ENCODE measurements around the gene IAH1. TPM values are rescaled to one million over a fixed set of nuclear protein-coding genes. Genes with fewer than 3 reads are reported as not detected.

The IAH1 gene
- total and polyA plus RNA-seq, 10 of the 15 experiments (the other 5 are each of a cell fraction or from before 2014, with no cell fraction given): 57.4 to 125 (median 75.8) TPM

DNA sequence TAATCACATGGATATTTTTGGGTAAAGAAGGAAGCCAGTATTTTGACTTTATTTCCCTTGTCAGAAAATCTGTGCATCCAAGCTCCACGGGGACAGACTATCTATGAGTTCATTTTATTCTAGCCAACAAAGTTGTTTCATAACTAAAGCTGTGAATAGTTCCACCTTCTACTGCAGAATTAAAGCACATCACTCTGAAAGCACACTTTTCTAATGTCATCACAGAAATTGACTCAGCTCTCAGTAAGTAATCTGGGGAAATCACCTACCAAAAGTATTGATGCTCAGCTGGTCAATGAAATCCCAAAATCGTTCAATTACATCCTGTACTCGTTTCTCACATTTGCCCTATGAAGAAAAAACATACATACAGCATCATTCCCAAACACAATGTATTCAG, 19.1 kb downstream of the IAH1 start:
- TF ChIP-seq, protein P1, sequence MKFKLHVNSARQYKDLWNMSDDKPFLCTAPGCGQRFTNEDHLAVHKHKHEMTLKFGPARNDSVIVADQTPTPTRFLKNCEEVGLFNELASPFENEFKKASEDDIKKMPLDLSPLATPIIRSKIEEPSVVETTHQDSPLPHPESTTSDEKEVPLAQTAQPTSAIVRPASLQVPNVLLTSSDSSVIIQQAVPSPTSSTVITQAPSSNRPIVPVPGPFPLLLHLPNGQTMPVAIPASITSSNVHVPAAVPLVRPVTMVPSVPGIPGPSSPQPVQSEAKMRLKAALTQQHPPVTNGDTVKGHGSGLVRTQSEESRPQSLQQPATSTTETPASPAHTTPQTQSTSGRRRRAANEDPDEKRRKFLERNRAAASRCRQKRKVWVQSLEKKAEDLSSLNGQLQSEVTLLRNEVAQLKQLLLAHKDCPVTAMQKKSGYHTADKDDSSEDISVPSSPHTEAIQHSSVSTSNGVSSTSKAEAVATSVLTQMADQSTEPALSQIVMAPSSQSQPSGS (IDR thresholded peaks at IDR 0.05; ENCODE audit: low read length): peak; percentile 17; the same call in 1 of the 2 replicates
- TF ChIP-seq GABPA (IDR thresholded peaks at IDR 0.05; ENCODE audit: low read depth): no peak
- peaks cover 26 to 45% of the 10 kb centered on the region in 2 experiments for H3K36me3 ChIP-seq (ENCODE audit: control insufficient read depth in 2 of 2, insufficient read depth in 2 of 2, low read length in 1 of 2)
- H2AFZ ChIP-seq (ENCODE audit: control insufficient read depth, low read depth, low read length): no peak overlapping the region
- BruUV-seq (replicated peaks): no TSS peak
- ChIA-PET SMC1A (ENCODE audit: uncharacterized antibody, unreplicated experiment) (interaction anchor here (1.1 kb wide), 1 partner anchor 10 kb away, joined by 3 read pairs; no protein-coding TSS in a partner anchor), RAD21 (ENCODE audit: unreplicated experiment) (no interaction called here), POLR2A (no interaction called here), CTCF (no interaction called here)
- WGBS (ENCODE audit: insufficient coverage, insufficient replicate concordance, low lambda C conversion rate, missing lambda C conversion rate): 1% methylated on average over 3 of the region's 3 CpGs
- no peaks in the 10 kb centered on the region for H3K27me3 ChIP-seq (replicated peaks in 1 of 2; ENCODE audit: control insufficient read depth in 2 of 2, insufficient read depth in 2 of 2, low read length in 1 of 2)
- no peaks in the 10 kb centered on the region for H4K20me1 ChIP-seq (ENCODE audit: control insufficient read depth, insufficient read depth)
- intact Hi-C loops (cut with micrococcal nuclease; ENCODE audit: unreplicated experiment): no loop called here
- H3K4me3 ChIP-seq: no peak overlapping the region
- in situ Hi-C loops (cut with MboI): no loop called here
- no peak overlapping the region for H3K9ac ChIP-seq (ENCODE audit: control insufficient read depth, insufficient read depth, low read length)
- no peaks in the 10 kb centered on the region for H3K79me2 ChIP-seq (ENCODE audit: control insufficient read depth, insufficient read depth, low read length)
- H3K4me2 ChIP-seq (ENCODE audit: control insufficient read depth, insufficient read depth): no peak overlapping the region
- DNase-seq (ENCODE audit: low read depth, low spot score): no peak
- no peak overlapping the region for H3K27ac ChIP-seq (ENCODE audit: control insufficient read depth, insufficient read depth)
- no peaks in the 10 kb centered on the region for H3K9me3 ChIP-seq (replicated peaks; ENCODE audit: control insufficient read depth, insufficient read depth, low read length)
- no peak for FAIRE-seq
- ATAC-seq: no peak
- H3K4me1 ChIP-seq (ENCODE audit: control insufficient read depth, insufficient read depth, low read length): no peaks in the 10 kb centered on the region

DNA sequence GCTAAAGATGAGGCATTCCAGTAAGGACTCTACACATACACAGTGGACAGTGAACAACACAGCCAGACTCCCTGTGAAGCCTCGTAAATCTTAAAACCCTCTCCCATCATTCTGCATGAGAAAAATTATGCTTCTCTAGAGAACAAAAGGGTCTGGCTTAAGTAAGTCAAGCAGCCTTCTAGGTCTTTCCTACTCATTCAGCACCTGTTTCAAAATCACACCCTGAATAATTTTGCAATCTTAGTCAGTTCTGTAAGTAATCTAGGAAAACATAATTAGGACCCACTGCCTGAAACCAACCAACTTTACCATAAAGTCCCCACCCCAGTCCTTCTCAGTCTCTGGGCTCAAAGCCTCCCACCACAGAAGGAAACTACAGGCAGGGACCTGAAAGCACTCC, 19.7 kb downstream of the IAH1 start:
- DNase-seq (ENCODE audit: low read depth, low spot score) (no peak), ATAC-seq (no peak), FAIRE-seq (no peak)
- Histone ChIP-seq H3K4me2 (ENCODE audit: control insufficient read depth, insufficient read depth) (no peak overlapping the region), H2AFZ (ENCODE audit: control insufficient read depth, low read depth, low read length) (no peak overlapping the region), H3K79me2 (ENCODE audit: control insufficient read depth, insufficient read depth, low read length) (no peaks in the 10 kb centered on the region), H3K36me3 (ENCODE audit: control insufficient read depth in 2 of 2, insufficient read depth in 2 of 2, low read length in 1 of 2) (peaks cover 26 to 42% of the 10 kb centered on the region in 2 experiments), H3K27me3 (replicated peaks in 1 of 2; ENCODE audit: control insufficient read depth in 2 of 2, insufficient read depth in 2 of 2, low read length in 1 of 2) (no peaks in the 10 kb centered on the region), H3K9me3 (replicated peaks; ENCODE audit: control insufficient read depth, insufficient read depth, low read length) (no peaks in the 10 kb centered on the region), H4K20me1 (ENCODE audit: control insufficient read depth, insufficient read depth) (no peaks in the 10 kb centered on the region), H3K4me3 (no peak overlapping the region), H3K4me1 (ENCODE audit: control insufficient read depth, insufficient read depth, low read length) (no peaks in the 10 kb centered on the region), H3K9ac (ENCODE audit: control insufficient read depth, insufficient read depth, low read length) (no peak overlapping the region), H3K27ac (ENCODE audit: control insufficient read depth, insufficient read depth) (no peak overlapping the region)
- BruUV-seq (replicated peaks): no TSS peak
- no peak for TF ChIP-seq SMAD5 (IDR thresholded peaks at IDR 0.05; ENCODE audit: low read depth)
- no peak for TF ChIP-seq MXI1 (IDR thresholded peaks at IDR 0.05; ENCODE audit: low read depth, low read length)
- TF ChIP-seq ZNF207 (IDR thresholded peaks at IDR 0.05; ENCODE audit: borderline replicate concordance): no peak
- TF ChIP-seq, protein P2, sequence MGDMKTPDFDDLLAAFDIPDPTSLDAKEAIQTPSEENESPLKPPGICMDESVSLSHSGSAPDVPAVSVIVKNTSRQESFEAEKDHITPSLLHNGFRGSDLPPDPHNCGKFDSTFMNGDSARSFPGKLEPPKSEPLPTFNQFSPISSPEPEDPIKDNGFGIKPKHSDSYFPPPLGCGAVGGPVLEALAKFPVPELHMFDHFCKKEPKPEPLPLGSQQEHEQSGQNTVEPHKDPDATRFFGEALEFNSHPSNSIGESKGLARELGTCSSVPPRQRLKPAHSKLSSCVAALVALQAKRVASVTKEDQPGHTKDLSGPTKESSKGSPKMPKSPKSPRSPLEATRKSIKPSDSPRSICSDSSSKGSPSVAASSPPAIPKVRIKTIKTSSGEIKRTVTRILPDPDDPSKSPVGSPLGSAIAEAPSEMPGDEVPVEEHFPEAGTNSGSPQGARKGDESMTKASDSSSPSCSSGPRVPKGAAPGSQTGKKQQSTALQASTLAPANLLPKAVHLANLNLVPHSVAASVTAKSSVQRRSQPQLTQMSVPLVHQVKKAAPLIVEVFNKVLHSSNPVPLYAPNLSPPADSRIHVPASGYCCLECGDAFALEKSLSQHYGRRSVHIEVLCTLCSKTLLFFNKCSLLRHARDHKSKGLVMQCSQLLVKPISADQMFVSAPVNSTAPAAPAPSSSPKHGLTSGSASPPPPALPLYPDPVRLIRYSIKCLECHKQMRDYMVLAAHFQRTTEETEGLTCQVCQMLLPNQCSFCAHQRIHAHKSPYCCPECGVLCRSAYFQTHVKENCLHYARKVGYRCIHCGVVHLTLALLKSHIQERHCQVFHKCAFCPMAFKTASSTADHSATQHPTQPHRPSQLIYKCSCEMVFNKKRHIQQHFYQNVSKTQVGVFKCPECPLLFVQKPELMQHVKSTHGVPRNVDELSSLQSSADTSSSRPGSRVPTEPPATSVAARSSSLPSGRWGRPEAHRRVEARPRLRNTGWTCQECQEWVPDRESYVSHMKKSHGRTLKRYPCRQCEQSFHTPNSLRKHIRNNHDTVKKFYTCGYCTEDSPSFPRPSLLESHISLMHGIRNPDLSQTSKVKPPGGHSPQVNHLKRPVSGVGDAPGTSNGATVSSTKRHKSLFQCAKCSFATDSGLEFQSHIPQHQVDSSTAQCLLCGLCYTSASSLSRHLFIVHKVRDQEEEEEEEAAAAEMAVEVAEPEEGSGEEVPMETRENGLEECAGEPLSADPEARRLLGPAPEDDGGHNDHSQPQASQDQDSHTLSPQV (IDR thresholded peaks at IDR 0.05): no peak
- TF ChIP-seq, protein P3, sequence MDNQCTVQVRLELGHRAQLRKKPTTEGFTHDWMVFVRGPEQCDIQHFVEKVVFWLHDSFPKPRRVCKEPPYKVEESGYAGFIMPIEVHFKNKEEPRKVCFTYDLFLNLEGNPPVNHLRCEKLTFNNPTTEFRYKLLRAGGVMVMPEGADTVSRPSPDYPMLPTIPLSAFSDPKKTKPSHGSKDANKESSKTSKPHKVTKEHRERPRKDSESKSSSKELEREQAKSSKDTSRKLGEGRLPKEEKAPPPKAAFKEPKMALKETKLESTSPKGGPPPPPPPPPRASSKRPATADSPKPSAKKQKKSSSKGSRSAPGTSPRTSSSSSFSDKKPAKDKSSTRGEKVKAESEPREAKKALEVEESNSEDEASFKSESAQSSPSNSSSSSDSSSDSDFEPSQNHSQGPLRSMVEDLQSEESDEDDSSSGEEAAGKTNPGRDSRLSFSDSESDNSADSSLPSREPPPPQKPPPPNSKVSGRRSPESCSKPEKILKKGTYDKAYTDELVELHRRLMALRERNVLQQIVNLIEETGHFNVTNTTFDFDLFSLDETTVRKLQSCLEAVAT (IDR thresholded peaks at IDR 0.05): no peak
- SMC1A ChIA-PET (ENCODE audit: uncharacterized antibody, unreplicated experiment): no interaction called here
- 59% methylated on average over 1 of the region's 1 CpG for WGBS (ENCODE audit: insufficient coverage, insufficient replicate concordance, low lambda C conversion rate, missing lambda C conversion rate)
- POLR2A ChIA-PET: no interaction called here
- CTCF ChIA-PET: no interaction called here
- intact Hi-C loops (cut with micrococcal nuclease; ENCODE audit: unreplicated experiment) (no loop called here), in situ Hi-C loops (cut with MboI) (no loop called here)
- RAD21 ChIA-PET (ENCODE audit: unreplicated experiment): interaction anchor here (0.6 kb wide), 1 partner anchor 126 kb away, joined by 3 read pairs; no protein-coding TSS in a partner anchor

Measured in GM12878 (cell line).